K562 (cell line): ENCODE measurements around the gene IDH3G. TPM values are rescaled to one million over a fixed set of nuclear protein-coding genes. Genes with fewer than 3 reads are reported as not detected.
A peak's percentile ranks its signal among the peaks of the same experiment; 100 is the strongest.

ENCODE experiments used
- ATAC-seq: fragments of 200-7000 bp; cut with Tn5 transposase; 3 replicates; pipeline ENCODE4 v1.9.1; 2020; ENCODE audit warnings: moderate library complexity
- BruUV-seq: library from RNA; stranded (reverse); fragments of 400-500 nt; replicated peaks from 2 replicates; lab custom pipeline; 2021; lab: Mats Ljungman, UMichigan
- CTCF ChIA-PET: fragments of 300-600 bp; formaldehyde crosslinking; extraction: SDS; loops from one replicate; lab custom pipeline; 2021; ENCODE audit warnings: low intra/inter-chr PET ratio; lab: Yijun Ruan, JAX
- POLR2A ChIA-PET: fragments of 300-600, 350-650 bp; sonication (Branson Sonifier 250); formaldehyde crosslinking; extraction: SDS; loops from one replicate; lab custom pipeline; 2021; ENCODE audit warnings: antibody characterized with exemption, inconsistent platforms; lab: Yijun Ruan, JAX
- DNase-seq, 4 experiments: peaks; one replicate each; pipeline versions ENCODE4 v3.0.0 to v3.0.0-alpha.2; 2011 to 2018; ENCODE audit warnings: low spot score in 3 of 4, mixed read lengths in 3 of 4; ENCODE audit errors: extremely low read depth in 1 of 4
- FAIRE-seq: peaks from 2 replicates; lab custom pipeline; 2011; peaks lifted over from hg19 to GRCh38; lab: Jason Lieb, UNC
- H2AFZ ChIP-seq: 2 replicates; pipeline ENCODE4 v1.6.0; 2011; ENCODE audit warnings: low read depth, low read length, control low read depth, inconsistent platforms
- H3K27ac ChIP-seq: fragments of 200-600 bp; 3 replicates; pipeline ENCODE4 v1.8.0; 2011; ENCODE audit warnings: low read depth, mild to moderate bottlenecking, control low read depth, inconsistent platforms, low read length, moderate library complexity, mixed read lengths; ENCODE audit errors: extremely low read depth
- H3K27me3 ChIP-seq, 2 experiments: fragments of 300-600 bp in 1 of 2; 2 replicates in 1 of 2; 3 replicates in 1 of 2; pipeline versions ENCODE4 v1.6.0 to v1.8.0; 2011; ENCODE audit warnings: inconsistent platforms in 2 of 2, low read length in 2 of 2, mild to moderate bottlenecking in 1 of 2, mixed read lengths in 1 of 2, moderate library complexity in 1 of 2; ENCODE audit not compliant: control insufficient read depth in 2 of 2, insufficient read depth in 2 of 2
- H3K36me3 ChIP-seq: fragments of 300-600 bp; 3 replicates; pipeline ENCODE4 v1.8.0; 2011; ENCODE audit warnings: mild to moderate bottlenecking, low read length, inconsistent platforms; ENCODE audit not compliant: control insufficient read depth, insufficient read depth
- H3K4me1 ChIP-seq, 2 experiments: fragments of 200-600 bp in 1 of 2; replicated peaks in 1 of 2; 2 replicates in 1 of 2; 3 replicates in 1 of 2; pipeline versions ENCODE4 v1.5.1 to v1.8.0; 2011; ENCODE audit warnings: inconsistent platforms in 2 of 2, low read length in 2 of 2, mild to moderate bottlenecking in 1 of 2, mixed read lengths in 1 of 2, moderate library complexity in 1 of 2; ENCODE audit not compliant: control insufficient read depth in 2 of 2, insufficient read depth in 2 of 2
- H3K4me2 ChIP-seq: 2 replicates; pipeline ENCODE4 v1.6.1; 2011; ENCODE audit warnings: low read length, control low read depth, inconsistent platforms, mixed read lengths; ENCODE audit not compliant: insufficient read depth
- H3K4me3 ChIP-seq: fragments of 200-600 bp; sonication (generic), shearing (Covaris generic); 2 replicates; pipeline ENCODE4 v1.5.1; 2016; ENCODE audit warnings: control low read depth, inconsistent platforms
- H3K79me2 ChIP-seq: fragments of 200-600 bp; 3 replicates; pipeline ENCODE4 v1.8.0; 2011; ENCODE audit warnings: low read length, inconsistent platforms; ENCODE audit not compliant: control insufficient read depth, insufficient read depth
- H3K9ac ChIP-seq, 2 experiments: 2 replicates each; pipeline versions ENCODE4 v1.6.0 to v1.6.1; 2011; ENCODE audit warnings: low read depth in 2 of 2, low read length in 2 of 2, control low read depth in 1 of 2, inconsistent platforms in 1 of 2, mild to moderate bottlenecking in 1 of 2, mixed read lengths in 1 of 2; ENCODE audit not compliant: insufficient read depth in 1 of 2
- H3K9me1 ChIP-seq: one replicate; pipeline ENCODE4 v1.6.0; 2011; ENCODE audit warnings: inconsistent platforms, mild to moderate bottlenecking, low read length, moderate library complexity; ENCODE audit not compliant: control insufficient read depth, insufficient read depth
- H3K9me3 ChIP-seq: replicated peaks from 2 replicates; pipeline ENCODE4 v1.5.1; 2011; ENCODE audit warnings: low read depth, low read length, inconsistent platforms; ENCODE audit not compliant: control insufficient read depth, insufficient read depth
- H4K20me1 ChIP-seq: replicated peaks from 2 replicates; pipeline ENCODE4 v1.6.1; 2011; ENCODE audit warnings: low read length, inconsistent platforms, mixed read lengths; ENCODE audit not compliant: control insufficient read depth, insufficient read depth
- BRF2 ChIP-seq: IDR thresholded peaks from 3 replicates; pipeline ENCODE4 v1.6.1; 2011; ENCODE audit warnings: borderline replicate concordance, mild to moderate bottlenecking; ENCODE audit not compliant: insufficient read length, insufficient read depth
- KAT8 ChIP-seq: fragments of 450-650 bp; IDR thresholded peaks from 2 replicates; pipeline ENCODE4 v1.6.1; 2016; ENCODE audit warnings: low read depth, mild to moderate bottlenecking
- MECOM ChIP-seq: fragments of 250-450 bp; sonication (Bioruptor Pico); IDR thresholded peaks from 2 replicates; pipeline ENCODE4 v1.8.0; 2022; ENCODE audit warnings: inconsistent platforms
- NELFE ChIP-seq: IDR thresholded peaks from 2 replicates; pipeline ENCODE4 v1.6.1; 2011; ENCODE audit warnings: mild to moderate bottlenecking; ENCODE audit not compliant: insufficient read depth, insufficient read length
- NFATC3 ChIP-seq: fragments of 450-650 bp; IDR thresholded peaks from 2 replicates; pipeline ENCODE4 v1.6.1; 2017; ENCODE audit warnings: mild to moderate bottlenecking
- PYGO2 ChIP-seq: fragments of 450-650 bp; IDR thresholded peaks from 2 replicates; pipeline ENCODE4 v1.6.1; 2016; ENCODE audit warnings: mild to moderate bottlenecking, missing genetic modification characterization, moderate library complexity, missing compliant biosample characterization
- RAD51 ChIP-seq: fragments of 450-650 bp; IDR thresholded peaks from 2 replicates; pipeline ENCODE4 v1.7.1; 2016; ENCODE audit warnings: low read depth, mild to moderate bottlenecking, borderline replicate concordance
- RFX1 ChIP-seq: fragments of 450-650 bp; IDR thresholded peaks from 2 replicates; pipeline ENCODE4 v1.6.1; 2016; ENCODE audit warnings: mild to moderate bottlenecking, moderate library complexity
- SMAD3 ChIP-seq: fragments of 450-650 bp; formaldehyde crosslinking; conservative IDR thresholded peaks from 2 replicates; pipeline ENCODE4 v1.4.0; 2020; ENCODE audit warnings: mild to moderate bottlenecking
- SMARCE1 ChIP-seq: fragments of 450-650 bp; IDR thresholded peaks from 2 replicates; pipeline ENCODE4 v1.7.1; 2016; ENCODE audit warnings: mild to moderate bottlenecking
- ZNF143 ChIP-seq: sonication (generic); formaldehyde crosslinking; IDR thresholded peaks from 2 replicates; pipeline ENCODE4 v1.9.0; 2022; ENCODE audit warnings: mild to moderate bottlenecking, missing genetic modification reagents
- ZNF253 ChIP-seq: fragments of 250-450 bp; sonication (Bioruptor Pico); conservative IDR thresholded peaks from 2 replicates; pipeline ENCODE4 v1.6.1; 2021; ENCODE audit warnings: mild to moderate bottlenecking
- WGBS: fragments of 100-300 bp; shearing (Covaris generic); methylation state at CpG from one replicate; pipeline ENCODE4 v1.1.6; 2016; ENCODE audit warnings: low coverage, mixed read lengths; ENCODE audit not compliant: insufficient coverage; ENCODE audit errors: missing lambda C conversion rate; 5-methylcytosine and 5-hydroxymethylcytosine counted together
- in situ Hi-C: fragments of 300-500 bp; cut with MboI; formaldehyde crosslinking; loops from 4 replicates; pipeline ENCODE4 v1.15.0; 2018; ENCODE audit warnings: inconsistent platforms, mixed read lengths
- intact Hi-C: fragments of 100-400 bp; cut with micrococcal nuclease; formaldehyde crosslinking; loops from 2 replicates; pipeline ENCODE4 v1.14.2; 2022
- polyA plus RNA-seq, 8 experiments: library from polyadenylated mRNA; depleted of rRNA in 4 of 8; stranded (reverse) in 5 of 8; unstranded in 3 of 8; fragments of >200 nt; fragmentation: Nextera tagmentation in 2 of 8; fragmentation: Illumina TruSeq in 1 of 8; extraction: Ambion mirVana in 2 of 8; extraction: Trizol in 1 of 8; gene quantifications; 2 replicates each; pipeline versions ENCODE4 v1.2.1 to v1.2.3, GENCODE V29; 2011 to 2014; ENCODE audit warnings: inconsistent platforms in 1 of 8, missing spikeins in 1 of 8
- total RNA-seq, 7 experiments: library from RNA; depleted of rRNA in 6 of 7; stranded (reverse); fragments of >200 nt in 6 of 7; fragmentation: Illumina TruSeq in 2 of 7; extraction: Trizol in 2 of 7; gene quantifications; 2 replicates each; pipeline versions ENCODE4 v1.2.1 to v1.2.3, GENCODE V29; 2011 to 2021; ENCODE audit warnings: low replicate concordance in 1 of 7

IDH3G gene
- total and polyA plus RNA-seq, 9 of the 15 experiments (the other 6 are each of a cell fraction or from before 2014, with no cell fraction given) = 24.3 to 72.5 (median 37.9) TPM

- TF ChIP-seq BRF2 (no peak), ZNF143 (CRISPR knock-in tag) (no peak), SMARCE1 (no peak), PYGO2 (tag) (no peak), RAD51 (no peak), ZNF253 (no peak), SMAD3 (CRISPR knock-in tag) (no peak), NELFE (no peak), KAT8 (no peak), NFATC3 (no peak)
- TF ChIP-seq, all 486 proteins: peak for 0
Measured at GRCh38 chrX:153813161-153813560, 19.0 kb upstream of the IDH3G start (continued).

DNA sequence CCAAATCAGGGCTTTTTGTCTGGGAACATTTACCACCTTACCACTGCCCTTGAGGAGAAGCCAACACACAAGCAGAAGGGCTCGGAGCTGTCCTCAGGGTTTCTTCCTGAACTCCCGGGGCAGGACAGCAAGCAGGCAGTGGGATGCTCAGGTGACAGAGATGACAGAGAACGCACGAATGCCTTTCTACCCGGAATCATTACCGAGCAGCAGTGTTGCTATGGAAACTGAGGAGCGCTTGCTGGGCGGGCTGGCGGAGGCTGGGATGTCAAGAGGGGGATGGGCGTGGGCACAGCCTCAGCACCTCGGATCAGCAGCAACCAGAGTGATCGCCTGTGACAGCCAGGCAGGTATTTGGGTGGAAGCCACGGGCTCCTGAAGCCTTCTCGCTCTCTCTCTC is 18.0 kb upstream of the IDH3G start:
- ATAC-seq (no peak), DNase-seq (no peak), FAIRE-seq (no peak)
- no peaks in the 10 kb centered on the region; the same call in 1 of the 2 replicates for H4K20me1 ChIP-seq
- no peak overlapping the region for H2AFZ ChIP-seq
- CTCF ChIA-PET = no interaction called here
- H3K27ac ChIP-seq = no peak overlapping the region
- POLR2A ChIA-PET = no interaction called here
- in situ Hi-C loops (no loop called here), intact Hi-C loops (no loop called here)
- no peaks in the 10 kb centered on the region for H3K9me1 ChIP-seq
- H3K4me1 ChIP-seq = peaks cover 5 to 22% of the 10 kb centered on the region in 2 experiments; a peak in 4 of 5 replicates
- no peak overlapping the region for H3K4me2 ChIP-seq
- H3K4me3 ChIP-seq = no peak overlapping the region
- H3K9me3 ChIP-seq = no peaks in the 10 kb centered on the region
- BruUV-seq = no TSS peak
- WGBS = 2% methylated on average over 12 of the region's 14 CpGs
- no peak overlapping the region for H3K9ac ChIP-seq
- TF ChIP-seq RFX1 (peak; percentile 77), MECOM (CRISPR knock-in tag) (no peak)
- H3K79me2 ChIP-seq = no peaks in the 10 kb centered on the region
- no peaks in the 10 kb centered on the region for H3K36me3 ChIP-seq
- peaks cover 16 to 33% of the 10 kb centered on the region in 2 experiments; a peak in 3 of 5 replicates for H3K27me3 ChIP-seq
